ENCODE measurements around the gene SMDT1.
A peak's percentile ranks its signal among the peaks of the same experiment; 100 is the strongest.
"Not testable (repeated sequence)": the region's sequence is repeated elsewhere in the genome, so short reads cannot be mapped to it uniquely, and the experiment has no call there.

Gene SMDT1

DNA sequence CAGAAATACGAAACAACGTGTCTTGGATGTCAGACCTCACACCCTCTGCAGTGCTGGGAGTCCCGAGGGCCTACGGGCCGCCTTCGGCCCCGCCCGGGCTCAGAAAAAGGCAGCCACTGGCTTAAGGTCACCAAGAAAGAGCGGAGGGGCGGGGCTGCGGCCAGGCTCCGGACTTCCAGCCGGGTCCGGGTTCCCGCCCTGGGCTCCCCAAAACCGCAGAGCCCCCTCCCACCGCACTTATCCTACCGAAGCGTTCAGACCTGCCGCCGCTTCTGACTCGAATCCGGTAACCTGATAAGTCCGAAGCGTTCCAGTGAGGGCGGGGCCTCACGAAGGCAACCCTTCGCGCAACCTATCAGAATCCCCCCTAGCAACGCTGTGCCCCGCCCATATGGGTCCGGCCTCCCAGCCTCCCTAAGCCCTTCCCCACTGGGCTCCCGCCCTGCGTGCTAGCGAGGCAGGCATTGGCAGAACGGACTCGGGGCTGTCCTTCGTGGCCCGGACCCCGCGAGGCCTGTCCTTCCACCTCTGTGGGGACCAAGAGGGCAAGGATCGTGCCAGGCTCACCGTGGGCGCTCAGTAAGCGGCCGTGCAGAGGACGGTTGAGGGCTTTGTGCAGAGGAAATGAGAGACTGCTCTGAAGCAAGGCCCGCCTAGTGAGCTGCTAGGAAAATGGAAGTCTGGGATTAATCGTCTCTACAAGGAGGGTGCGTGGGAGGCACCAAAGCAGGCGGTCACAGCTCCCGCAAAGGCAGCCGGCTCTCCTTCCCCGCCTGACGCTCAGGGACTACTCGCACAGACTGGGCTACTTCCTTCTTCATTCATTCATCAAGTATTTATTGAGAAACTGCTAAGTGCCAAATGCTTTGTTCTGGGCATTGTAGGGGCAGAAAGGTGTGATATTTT, 8.7 kb upstream of the SMDT1 start, which contains the start of gene NAGA:
TSS of gene NAGA (minus strand) at position 296 of the 906 bp plus-strand sequence. CDS start 515 bp downstream, outside the sequence.
- peak; percentile 97 for DNase-seq (ENCODE audit: insufficient read length, low spot score)
- FAIRE-seq: peak; percentile 99

DNA sequence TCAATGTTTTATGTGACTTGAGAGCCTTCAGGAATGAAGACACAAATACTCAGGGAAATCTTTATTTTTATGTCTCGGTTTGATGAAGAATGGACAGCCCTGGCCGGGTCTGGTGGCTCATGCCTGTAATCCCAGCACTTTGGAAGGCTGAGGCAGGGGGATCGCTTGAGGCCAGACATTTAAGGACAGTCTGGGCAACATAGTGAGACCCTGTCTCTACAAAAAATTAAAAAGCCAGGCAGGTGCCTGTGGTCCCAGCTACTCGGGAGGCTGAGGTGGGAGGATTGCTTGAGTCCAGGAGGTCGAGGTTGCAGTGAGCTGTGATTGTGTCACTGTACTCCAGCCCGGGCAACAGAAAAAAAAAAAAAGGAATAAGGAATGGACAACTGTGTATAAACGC, 8.0 kb upstream of the SMDT1 start:
- not testable (repeated sequence) for FAIRE-seq; DNase-seq (ENCODE audit: insufficient read length, low spot score)

GRCh38 chr22:42072606-42073330, 6.7 kb upstream of the SMDT1 start:
- FAIRE-seq: no peak
- DNase-seq (ENCODE audit: insufficient read length, low spot score): no peak

DNA sequence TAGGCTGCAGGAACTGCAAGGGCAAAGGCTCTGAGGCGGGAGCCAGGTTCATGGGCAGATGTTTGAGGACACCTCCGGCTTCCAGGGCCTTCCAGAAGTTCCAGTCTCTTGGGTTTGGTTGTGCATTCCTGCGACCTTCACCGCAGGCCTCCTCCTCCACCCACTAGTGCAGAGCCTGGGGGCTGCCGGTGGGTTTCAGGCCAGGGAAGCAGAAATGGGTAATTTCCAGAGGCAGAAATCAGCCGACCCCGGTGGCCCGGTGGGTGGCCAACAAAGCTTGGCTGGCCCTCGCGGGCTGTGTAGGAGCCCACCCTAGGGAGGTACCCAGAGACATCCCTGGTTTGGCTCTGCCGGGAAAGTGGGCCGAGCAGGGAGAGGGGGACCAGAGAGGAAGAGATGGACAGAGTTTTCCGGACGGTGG, 5.9 kb upstream of the SMDT1 start:
- DNase-seq (ENCODE audit: insufficient read length, low spot score) (no peak), FAIRE-seq (no peak)

DNA sequence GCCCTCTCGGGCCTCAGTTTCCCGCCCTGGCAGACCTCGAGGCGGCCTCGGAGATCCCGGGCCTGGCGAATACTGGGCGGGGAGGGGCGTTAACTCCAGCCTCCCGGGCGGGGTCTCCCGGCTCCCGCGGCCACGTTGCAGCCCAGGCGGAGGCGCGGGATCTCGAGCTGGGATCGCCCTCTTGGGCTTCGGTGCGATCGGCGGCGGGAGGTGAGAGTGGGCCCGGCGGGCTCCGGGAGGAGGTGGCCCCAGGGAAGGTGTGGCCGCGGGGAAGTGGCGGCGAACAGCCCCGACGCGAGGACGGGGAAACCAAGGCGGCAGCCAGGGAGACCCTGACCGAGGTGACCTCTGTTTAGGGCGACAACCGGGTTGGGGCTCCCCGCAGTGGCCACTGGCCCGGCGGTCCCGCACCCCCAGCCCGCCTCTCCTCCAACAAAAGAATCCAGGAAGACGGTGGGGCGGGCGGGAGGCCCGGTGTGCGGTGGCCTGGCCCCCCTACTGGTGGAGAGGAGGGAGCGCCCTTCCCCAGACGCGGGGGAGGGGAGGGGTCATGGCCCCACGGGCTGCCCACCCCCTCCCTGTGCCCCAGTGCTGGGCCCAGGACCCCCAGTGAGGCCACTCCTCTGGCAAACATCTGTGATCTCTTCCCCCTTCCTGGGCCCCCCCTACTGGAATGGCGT, 5.2 kb upstream of the SMDT1 start, which contains the start of gene PHETA2:
TSS of gene PHETA2 (plus strand) at position 117 of the 680 bp plus-strand sequence. CDS start 3,046 bp downstream, outside the sequence.
- peak; percentile 33 for FAIRE-seq
- DNase-seq (ENCODE audit: insufficient read length, low spot score): peak; percentile 27

DNA sequence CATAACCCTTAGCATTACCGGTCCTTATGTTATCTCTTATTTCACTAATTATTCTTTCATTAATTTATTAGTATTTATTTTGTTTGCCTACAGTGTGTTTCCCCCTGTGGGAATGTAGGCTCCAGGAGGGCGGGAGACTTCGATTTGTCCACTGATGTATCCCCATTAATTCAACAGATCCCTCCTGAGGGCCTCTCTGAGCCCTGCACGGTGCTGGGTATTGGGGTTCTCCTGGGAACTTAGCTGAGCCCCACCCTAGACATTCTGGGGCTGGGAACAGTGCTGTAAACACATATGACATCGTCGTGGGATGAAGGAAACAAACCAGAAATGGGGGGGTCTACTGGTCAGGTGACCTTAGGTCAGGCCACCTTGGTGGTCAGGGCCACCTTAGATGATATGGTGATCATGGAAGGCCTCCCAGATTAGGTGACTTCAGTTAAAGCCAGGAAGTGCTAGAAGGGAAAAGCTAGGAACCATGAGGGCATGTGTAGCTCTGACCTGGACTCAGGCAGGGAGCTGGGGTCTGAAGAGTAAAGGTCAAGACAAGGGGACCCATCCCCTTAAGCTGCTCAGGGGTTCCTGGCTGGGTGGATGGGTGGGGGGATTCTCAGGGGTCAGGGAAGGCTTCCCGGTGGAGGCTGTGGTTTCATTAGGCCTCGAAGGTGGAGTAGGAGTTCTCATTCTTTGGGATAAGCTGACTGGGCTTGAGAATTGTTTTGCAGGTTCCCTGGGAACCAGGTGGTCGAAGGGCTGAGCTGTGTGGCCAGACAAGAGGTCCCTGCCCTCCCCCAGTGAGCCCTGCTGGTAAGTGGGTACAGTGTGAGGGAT, 4.4 kb upstream of the SMDT1 start:
- DNase-seq (ENCODE audit: insufficient read length, low spot score) (no peak), FAIRE-seq (no peak)

GRCh38 chr22:42076764-42077485, 2.6 kb upstream of the SMDT1 start:
- no peak for DNase-seq (ENCODE audit: insufficient read length, low spot score)
- no peak for FAIRE-seq

DNA sequence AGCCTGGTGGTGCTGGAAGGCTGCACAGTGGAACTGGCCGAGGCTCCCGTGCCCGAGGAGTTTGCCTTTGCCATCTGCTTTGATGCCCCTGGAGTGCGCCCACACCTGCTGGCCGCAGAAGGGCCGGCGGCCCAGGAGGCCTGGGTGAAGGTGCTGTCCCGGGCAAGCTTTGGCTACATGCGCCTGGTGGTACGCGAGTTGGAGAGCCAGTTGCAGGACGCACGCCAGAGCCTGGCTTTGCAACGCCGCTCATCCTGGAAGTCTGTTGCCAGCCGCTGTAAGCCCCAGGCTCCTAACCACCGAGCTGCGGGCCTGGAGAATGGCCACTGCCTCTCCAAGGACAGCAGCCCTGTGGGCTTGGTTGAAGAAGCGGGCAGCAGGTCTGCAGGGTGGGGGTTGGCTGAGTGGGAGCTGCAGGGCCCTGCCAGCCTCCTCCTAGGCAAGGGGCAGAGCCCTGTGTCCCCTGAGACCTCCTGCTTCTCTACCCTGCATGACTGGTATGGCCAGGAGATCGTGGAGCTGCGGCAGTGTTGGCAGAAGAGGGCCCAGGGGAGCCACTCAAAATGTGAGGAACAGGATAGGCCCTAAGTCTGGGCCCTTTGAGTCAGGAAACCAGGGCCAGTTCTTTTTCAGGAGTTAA, 1.9 kb upstream of the SMDT1 start:
- DNase-seq (ENCODE audit: insufficient read length, low spot score): no peak
- FAIRE-seq: no peak

DNA sequence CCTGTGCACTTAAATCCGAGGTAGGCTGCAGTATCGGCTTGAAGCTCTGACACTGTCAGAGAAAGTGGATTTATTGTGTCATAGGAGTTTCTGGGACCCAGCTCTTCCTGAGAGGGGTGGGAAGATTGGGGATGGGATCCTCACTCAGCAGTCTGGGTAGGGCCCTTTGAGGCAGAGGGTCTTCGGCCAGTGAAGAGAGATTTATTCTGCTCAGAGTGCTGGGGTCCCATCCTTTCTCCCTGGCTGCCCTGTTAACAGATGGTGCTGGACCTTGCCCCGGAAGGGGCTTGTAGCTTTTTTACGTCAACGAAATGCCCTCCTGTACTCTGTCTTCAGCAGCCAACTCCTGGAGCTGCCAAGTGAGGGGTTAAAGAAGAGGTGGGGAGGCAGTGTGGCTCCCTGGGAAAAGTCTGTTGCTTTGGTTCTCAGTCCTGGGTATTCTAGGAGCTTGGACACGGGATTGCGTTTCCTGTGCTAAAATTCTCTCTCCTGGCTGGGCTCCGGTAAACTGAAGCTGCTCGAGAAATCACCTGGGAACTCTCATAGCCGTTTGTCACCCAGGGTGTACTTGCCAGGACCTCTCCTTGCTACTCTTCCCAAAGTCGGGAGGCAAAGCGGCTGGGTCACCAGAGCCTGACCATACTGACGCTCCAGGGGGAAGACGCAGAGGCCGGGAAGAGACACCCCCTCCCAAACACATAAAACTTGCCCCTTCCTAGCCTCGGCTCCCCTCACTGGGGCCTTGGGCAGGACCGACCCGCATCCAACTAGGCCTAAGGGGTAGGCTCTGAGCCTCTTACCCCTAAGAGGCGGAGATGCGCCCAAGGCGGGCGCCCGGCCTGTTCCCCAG, 806 bp upstream of the SMDT1 start:
- DNase-seq (ENCODE audit: insufficient read length, low spot score) (no peak), FAIRE-seq (peak; percentile 64)

DNA sequence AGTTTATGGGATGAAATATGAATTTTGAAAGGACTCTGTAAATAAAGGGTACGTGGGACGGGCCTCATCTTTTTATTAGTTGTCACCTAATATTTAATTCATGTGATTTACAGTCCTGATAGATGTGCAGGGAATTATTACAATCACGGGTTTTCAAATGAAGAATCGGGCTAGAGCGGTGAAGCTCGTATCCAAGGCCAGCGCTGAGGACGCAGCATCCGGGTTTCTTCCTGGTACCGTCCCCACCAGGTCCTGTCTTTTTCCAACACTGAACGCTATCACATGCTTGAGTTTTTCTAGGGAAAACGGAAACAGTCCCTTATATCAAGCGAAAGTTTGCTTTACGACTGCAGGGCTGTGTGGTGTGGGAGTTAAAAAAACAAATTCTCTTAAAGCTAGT, 787 bp downstream of the SMDT1 start:
- FAIRE-seq (no peak), DNase-seq (ENCODE audit: insufficient read length, low spot score) (no peak)

GRCh38 chr22:42083119-42083518, 3.6 kb downstream of the SMDT1 start:
- FAIRE-seq (no peak), DNase-seq (ENCODE audit: insufficient read length, low spot score) (no peak)

GRCh38 chr22:42084874-42085273, 5.4 kb downstream of the SMDT1 start:
- DNase-seq (ENCODE audit: insufficient read length, low spot score): no peak

DNA sequence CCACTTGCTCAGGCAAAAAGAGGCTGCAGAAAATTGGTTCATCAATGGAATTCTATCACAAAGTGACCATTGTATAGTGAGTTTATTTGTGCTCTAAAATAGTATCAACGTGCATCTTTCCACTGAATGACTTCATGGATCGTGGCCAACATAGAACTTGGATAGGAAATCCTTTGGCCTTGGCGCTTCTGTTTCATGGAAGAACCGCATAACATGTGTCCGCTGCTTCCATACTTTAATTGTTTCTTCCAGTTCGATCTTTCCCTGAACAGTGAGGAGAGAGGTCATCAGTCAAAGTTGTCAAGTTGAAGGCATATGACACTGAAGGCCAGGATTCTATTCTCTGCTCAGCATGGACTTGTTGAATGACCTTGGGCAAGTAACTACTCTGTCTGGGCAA, 6.6 kb downstream of the SMDT1 start:
- DNase-seq (ENCODE audit: insufficient read length, low spot score) (no peak), FAIRE-seq (no peak)

More at GRCh38 chr22:42084874-42085273, 5.4 kb downstream of the SMDT1 start:
- FAIRE-seq: no peak

GRCh38 chr22:42090596-42091454, 11.3 kb downstream of the SMDT1 start, which contains the start of gene NDUFA6:
TSS of gene NDUFA6 (minus strand) at chr22:42090772. CDS start at chr22:42090744, 28 bp downstream.
- DNase-seq (ENCODE audit: insufficient read length, low spot score) (peak; percentile 92), FAIRE-seq (peak; percentile 99)

GRCh38 chr22:42091455-42091782, 11.9 kb downstream of the SMDT1 start:
- no peak for DNase-seq (ENCODE audit: insufficient read length, low spot score)

DNA sequence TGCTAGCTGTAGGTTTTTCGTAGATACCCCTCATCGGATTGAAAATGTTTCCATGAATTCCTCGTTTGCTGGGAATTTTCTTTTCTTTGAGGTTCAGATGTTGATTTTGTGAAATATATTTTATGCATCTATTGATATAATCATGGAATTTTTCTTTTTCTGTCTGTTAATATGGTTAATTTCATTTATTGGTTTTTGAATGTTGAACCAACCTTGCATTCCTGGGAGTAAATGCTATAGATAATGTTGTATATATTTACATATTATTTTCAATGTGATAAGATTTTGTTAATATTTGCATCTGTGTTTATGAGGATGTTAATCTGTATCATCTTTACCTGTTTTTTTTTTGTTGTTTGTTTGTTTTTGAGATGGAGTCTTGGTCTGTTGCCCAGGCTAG, 21.7 kb downstream of the SMDT1 start:
- no peak for FAIRE-seq
- no peak for DNase-seq (ENCODE audit: insufficient read length, low spot score)

More at GRCh38 chr22:42091455-42091782, 11.9 kb downstream of the SMDT1 start:
- FAIRE-seq: peak; percentile 71

- FAIRE-seq; DNase-seq (ENCODE audit: insufficient read length, low spot score): not testable (repeated sequence)
These were observed 24.9 kb downstream of the SMDT1 start for GRCh38 chr22:42104332-42104860.
